AG10803 (cell line): Measurements from ENCODE around the gene S1PR2.
A peak's percentile ranks its signal among the peaks of the same experiment; 100 is the strongest.

Experiments used
- DNase-seq: peaks from one replicate; pipeline ENCODE4 v3.0.0; 2010; ENCODE audit warnings: low read depth
- H3K4me3 ChIP-seq: 2 replicates; pipeline ENCODE4 v1.5.1; 2011; ENCODE audit warnings: mild to moderate bottlenecking, low read length, control low read depth
- CTCF ChIP-seq: conservative IDR thresholded peaks from 2 replicates; pipeline ENCODE4 v1.5.1; 2011; ENCODE audit warnings: mild to moderate bottlenecking, low read length, control low read depth, inconsistent platforms

Gene S1PR2

DNA sequence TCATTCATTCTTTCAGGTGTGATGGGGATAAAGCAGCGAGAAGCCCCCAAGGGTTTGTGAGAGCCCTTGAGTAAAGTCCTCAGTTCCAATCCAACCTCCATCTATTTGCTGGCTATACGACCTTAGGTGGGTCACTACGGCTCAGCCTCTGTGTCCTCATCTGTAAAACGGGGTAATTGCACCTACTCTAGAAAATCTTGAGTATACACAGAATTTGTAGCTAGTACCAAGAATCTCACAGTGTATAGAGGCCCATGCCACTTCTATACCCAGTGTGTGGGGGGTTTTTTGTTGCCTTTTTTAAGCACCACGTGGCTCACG lies 36.0 kb downstream of the S1PR2 start:
- DNase-seq, result no peak
- no peak for TF ChIP-seq CTCF
- H3K4me3 ChIP-seq, result peak overlapping the region; percentile 77

DNA sequence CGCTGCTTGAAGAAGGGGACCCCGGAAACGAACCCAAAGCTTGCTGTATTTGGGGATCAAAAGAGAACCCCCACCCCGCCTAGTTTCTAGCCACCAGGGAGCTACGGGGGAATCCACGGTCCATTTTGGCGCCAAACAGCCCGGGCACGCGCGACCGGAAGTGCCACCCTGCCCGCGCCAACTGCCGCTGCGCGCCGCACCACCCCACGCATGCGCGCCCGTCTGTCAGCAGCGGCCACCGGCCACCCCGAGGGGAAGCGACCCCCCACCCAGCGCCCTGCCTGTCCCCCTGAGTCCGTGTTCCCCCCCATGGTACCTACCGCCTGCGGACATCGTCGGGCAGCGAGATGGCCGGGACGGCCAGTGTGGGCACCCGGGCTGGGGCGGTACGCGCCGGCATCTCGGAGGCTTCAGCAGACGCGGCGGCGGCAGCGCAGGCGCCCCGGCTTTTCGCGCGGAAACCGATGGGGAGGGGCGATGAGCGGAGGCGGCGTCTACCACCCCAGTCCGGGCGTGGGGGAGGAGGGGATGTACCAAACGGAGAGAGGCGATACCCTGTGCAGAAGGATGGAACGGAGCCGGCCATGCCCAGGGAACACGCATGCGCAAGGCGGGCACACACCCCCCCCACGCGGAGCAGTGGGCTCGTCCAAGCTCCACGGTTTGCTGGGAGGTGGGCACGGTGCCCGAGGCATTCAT lies 36.5 kb downstream of the S1PR2 start, which contains the start of gene DNMT1:
DNMT1 (minus strand) TSS at position 454 of the 699 bp plus-strand sequence; CDS start at position 400, 54 bp downstream.
- H3K4me3 ChIP-seq, result peak within 1 kb of the TSS; percentile 77
- peak; percentile 96 for DNase-seq
- no peak for TF ChIP-seq CTCF

DNA sequence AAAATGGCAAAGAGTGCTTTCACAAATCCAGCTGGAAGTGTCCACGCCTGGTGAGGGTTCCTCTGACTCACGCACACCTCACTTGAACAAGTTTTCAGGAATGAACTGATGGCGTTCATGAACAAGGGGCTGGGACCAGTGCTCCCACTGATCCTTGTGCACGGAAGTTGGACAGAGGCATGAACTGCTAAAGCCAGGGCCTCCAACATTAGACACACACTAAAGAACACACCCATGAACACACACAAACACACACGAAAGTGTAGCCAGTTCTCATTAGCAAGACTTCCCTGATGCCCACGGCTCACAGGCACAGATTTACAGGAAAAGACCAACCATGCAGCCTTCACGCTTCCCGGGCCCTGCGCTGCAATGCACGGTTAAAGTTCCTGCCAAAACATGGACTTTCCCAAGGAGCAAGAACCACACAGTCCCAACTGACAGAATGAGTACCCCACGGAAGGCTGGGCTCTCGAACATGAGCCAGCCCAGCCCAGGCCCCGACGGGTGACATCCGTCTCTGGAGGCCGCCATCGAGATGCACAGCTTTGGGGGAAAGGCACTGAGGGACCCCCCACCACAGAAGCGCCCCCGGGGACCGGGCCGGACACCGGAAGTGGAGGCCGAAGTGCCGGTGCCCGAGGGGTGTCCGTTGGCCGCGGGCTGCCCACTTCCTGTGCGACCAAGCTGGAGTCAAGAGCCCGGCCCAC lies 37.2 kb downstream of the S1PR2 start:
- H3K4me3 ChIP-seq, result peak overlapping the region; percentile 77
- TF ChIP-seq CTCF, result no peak
- DNase-seq, result peak; percentile 58

DNA sequence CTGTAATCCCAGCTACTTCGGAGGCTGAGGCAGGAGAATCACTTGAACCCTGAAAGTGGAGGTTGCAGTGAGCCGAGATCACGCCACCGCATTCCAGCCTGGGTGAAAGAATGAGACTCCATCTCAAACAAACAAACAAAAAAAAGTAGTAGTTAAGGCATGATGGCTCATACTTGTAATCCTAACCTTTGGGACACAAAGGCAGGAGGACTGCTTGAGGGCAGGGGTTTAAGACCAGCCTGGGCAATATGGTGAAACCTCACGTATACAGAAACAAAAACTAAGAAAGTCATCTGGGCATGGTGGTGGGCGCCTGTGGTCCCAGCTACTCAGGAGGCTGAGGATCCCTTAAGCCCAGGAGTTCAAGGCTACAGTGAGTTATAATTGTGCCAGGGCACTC lies 38.2 kb downstream of the S1PR2 start:
- no peak overlapping the region; the same call in 1 of the 2 replicates for H3K4me3 ChIP-seq
- TF ChIP-seq CTCF, result no peak
- no peak for DNase-seq

- no peak for TF ChIP-seq CTCF
- no peak overlapping the region for H3K4me3 ChIP-seq
- DNase-seq, result peak; percentile 86
Observed at GRCh38 chr19:10191347-10191746, 39.8 kb downstream of the S1PR2 start.

DNA sequence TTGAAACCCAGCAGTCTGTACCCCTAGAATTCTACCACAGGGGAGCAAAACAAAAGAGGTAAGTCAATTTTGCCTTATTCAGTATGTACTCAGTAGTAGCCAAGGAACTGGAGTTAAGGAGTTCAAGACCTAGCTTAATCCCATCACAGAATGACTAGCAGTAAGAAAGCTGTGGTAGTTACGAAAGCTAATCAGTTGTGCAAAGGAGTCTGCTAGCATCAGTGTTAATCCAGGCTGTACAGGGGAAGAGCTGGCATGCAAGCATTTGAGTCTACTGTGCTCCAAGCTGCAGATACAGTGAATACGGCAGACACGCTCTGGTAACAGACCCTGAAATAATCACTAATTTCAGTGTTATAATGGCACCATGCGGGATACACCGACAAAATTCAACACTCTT lies 41.1 kb downstream of the S1PR2 start:
- DNase-seq, result no peak
- TF ChIP-seq CTCF, result no peak
- no peak overlapping the region for H3K4me3 ChIP-seq

GRCh38 chr19:10189616-10190015 lies 41.5 kb downstream of the S1PR2 start:
- H3K4me3 ChIP-seq, result no peak overlapping the region
- peak; percentile 4 for DNase-seq
- TF ChIP-seq CTCF, result no peak
